TTC549 (cell line): ENCODE data around the gene ATP1A2.

Source experiments
- FAIRE-seq: peaks from 2 replicates; lab custom pipeline; 2012; peaks lifted over from hg19 to GRCh38; lab: Jason Lieb, UNC

ATP1A2 gene

DNA sequence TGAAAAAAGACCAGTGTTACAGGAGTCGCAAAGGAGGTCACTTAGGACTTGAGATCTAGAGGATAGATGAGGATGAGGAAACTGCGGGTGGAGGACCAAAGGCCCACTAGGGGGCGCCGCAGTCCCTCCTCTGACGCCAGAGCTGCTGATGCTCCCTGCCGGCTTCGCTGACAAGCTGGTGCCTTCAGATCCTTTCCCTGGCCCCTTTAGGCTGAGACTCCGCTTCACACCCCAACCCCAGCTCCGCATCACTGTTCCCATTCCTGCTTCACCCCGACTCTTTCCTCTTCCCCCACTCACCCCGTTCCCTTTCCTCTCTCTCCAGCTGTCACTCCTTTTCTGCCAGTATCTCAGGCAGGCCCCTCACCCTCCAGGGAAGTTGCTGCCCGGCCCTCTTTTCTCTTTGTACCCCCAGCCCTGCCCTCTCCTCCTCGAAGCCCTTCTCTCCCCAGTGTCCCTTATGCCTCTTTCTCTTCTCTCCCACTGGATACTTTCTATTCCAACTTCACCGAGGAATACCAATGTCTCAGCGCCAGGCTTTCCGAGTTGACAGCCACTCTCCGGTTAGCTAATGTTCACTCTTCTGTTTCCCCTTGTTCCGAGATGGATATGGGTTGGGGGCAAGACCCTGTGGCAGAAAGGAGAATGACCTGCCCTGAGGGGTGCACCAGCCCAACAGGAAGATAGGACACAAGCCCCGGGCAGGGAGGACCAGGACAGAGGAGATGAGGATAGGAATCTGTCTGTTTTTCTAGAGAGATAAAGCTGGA lies 29.7 kb upstream of the ATP1A2 start:
- peak; percentile 80 for FAIRE-seq

DNA sequence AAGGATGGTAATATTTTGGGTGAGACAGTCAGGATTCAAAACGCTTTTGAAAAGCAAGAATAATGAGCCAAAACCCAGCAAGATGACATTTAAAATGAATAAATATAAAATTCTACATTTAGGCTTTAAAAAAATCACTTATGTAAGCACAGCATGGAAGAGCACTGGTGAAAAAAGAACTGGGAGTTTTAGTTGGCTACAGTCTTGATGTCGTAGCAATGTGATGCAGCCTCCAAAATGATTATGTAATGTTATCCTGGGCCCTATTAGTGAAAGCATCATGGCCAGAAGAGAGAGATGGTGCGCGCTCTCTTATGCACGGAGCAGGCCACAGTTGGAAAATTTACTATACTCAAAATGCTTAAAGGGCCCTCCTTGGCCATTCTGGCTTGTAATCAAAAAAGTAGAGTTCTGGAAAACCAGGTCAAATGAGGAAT lies 29.1 kb upstream of the ATP1A2 start:
- no peak for FAIRE-seq

DNA sequence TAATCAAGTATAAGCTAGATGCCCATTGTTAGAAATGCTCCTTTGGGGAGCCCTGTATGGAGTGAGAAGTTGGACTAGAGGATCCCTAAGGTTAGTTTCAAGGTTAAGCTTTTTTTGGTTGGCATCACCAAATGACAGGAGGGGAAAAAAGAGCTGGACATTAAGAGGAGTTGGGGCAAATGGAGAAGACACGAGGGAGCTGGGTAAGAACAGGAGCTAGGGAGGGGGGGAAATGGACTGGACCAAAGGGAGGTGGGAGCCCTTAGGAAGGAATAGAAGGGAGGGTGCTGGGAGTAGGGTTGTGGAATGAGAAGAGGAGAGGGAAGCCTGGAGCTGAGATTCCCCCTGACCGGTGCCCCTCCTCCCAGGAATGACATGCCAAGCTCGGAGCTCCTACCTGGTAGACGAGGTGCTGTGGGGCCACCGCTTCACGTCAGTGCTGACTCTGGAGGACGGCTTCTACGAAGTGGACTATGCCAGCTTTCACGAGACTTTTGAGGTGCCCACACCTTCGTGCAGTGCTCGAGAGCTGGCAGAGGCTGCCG lies 28.4 kb upstream of the ATP1A2 start:
- FAIRE-seq = no peak

DNA sequence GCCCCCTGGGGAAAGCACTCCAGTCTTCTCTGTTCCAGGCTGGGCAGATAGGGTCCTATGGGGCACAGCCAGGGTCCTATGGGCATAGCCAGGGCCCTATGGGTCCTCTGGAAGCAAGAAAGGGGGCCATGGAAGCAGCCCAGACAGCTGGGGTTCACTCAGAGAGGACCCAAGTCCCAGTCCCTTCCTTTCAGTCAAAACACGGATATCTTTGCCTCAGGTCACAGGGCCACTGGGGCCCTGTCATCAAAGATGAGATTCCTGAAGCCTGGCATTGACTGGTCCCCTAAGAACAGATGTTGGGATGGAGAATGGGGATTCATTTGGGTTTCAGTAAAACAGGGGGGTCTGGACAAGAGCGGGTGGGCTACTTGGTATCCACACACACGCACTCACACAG lies 25.7 kb upstream of the ATP1A2 start:
- no peak for FAIRE-seq

DNA sequence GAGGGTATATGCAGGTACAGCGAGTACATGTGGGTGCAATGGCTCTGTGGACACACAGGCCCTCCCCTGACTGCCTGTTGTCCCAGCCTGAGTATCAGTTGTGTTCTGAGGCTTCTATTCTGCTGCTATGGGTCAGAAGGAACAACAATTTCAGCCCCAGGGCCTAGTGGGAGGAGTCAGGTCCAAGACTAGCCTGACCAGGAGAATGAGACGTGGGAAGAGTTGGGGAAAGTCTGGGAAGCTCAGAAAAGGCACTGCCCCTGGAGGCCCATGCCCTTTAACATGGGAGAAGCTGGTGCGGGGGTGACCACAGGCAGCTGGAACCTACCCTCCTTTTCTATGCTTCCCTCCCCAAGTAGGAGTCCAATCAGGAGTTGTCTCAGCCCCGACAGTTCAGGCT lies 24.8 kb upstream of the ATP1A2 start:
- no peak for FAIRE-seq

DNA sequence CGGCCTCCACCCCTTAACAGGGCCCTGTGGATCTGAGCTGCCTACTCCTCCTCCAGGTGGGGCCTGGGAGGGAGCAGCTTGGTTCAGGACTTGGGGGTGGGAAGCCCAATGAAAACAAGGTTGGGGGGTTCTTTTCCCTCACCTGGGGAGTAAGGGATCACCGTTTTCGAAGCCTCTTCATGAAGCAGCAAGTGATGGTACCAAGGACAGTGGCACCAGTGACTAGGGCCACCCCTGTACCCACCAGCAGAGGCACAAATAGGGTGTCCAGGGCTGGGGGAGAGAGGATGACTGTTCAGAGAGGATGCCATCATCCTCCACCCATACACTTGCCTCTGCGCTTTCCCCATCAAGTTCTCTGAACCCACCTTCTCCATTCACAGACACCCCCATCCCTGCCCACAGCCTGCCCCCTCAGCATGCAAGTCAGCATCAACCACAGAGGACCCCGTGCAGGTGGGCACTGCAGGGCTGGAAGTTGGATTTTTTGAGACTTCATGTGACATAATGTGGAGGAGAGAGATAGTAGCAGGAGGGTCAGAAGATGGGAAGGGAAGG lies 23.8 kb upstream of the ATP1A2 start:
- no peak for FAIRE-seq

DNA sequence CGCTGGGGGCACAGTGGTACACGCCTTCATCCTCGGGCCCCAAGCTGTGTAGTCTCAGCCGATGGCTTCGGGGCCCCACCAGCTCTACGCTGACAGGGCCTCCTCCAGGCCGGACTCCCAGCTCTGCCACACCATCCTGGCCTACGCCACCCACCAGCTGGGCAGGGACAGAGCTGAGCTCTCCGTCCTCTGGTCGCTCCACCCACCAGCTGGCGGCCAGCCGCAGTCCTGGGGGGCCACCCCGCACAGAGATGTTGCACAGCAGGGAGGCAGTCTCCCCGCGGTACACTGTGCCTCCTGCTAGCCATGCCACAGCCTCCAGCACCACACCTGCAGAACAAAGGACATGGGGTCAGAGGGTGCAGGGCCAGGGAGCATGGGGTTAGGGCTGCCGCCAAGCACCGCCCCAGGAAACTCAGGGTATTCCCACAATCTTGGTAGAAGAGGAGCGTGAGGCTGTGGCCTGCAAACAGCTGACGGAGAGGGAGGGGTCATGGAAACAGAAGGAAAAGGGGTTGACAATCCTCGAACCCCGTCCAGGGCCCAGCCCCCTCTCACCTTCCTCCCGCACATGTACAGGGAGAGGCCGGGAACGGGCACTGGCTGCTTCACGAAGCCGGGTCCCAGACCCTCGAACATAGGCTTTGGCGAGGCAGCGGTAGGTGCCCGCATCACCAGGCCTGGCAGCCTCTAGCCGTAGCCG lies 23.0 kb upstream of the ATP1A2 start:
- no peak for FAIRE-seq

DNA sequence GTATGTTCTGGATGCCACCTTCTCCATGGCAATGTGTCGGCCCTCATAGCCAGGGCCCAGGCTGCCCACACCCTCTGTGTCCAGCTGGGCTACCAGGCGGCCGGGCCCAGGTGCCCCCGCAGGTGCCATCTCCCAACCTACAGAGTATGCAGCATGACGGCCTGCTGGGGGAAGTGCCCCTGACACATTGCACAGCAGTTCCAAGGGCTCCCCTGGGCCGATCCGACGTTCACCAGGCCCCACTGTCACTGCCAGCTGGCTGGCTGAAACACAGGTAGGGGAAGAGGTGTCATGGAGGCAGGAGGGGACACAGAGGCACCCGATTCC lies 22.5 kb upstream of the ATP1A2 start:
- no peak for FAIRE-seq

DNA sequence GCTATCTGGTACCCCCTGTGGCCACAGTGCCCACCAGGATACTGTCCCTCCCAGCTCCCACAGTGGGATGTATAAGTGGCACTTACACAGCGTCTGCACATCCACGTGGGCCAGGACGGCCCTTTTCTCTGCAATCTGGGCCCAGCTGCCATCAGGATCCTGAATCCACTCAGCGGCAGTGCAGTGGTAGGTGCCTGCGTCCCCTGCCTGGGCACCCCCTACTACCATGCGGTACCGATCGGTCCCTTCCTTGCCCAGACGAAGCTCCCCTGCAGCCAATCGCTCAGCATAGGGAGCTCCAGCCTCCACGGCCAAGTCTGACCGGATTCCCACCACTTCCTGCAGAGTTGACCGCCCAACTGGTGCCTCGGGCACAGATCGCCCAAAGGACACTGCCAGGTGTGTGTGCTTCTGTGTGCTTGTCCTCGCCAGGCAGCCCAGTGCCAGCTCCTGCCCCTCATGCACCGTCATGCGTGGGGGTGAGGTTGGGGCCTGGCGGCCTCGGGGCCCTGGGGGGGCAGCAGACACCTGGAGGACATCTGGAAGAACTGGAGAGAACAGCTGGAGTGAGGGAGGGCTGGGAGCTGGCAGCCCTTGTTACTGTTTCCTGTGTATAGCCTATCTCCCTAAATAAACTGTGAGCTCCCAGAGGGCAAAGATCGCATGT lies 21.8 kb upstream of the ATP1A2 start:
- FAIRE-seq = no peak

DNA sequence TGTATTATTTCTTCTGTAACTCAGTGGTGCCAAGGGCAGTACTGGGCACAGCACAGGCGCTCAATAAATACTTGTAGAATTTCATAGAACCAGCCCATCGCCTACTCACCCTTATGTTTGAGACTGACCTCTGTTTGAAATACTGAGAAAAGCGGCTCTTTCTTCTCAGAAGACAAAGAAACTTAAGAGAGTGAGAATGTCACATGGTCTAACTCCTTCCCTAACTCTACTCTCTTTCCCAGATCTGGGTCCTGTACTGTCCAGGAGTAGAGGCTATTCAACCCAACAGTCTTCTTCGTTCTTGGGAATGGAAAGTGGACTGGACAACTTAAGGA lies 21.3 kb upstream of the ATP1A2 start:
- no peak for FAIRE-seq

DNA sequence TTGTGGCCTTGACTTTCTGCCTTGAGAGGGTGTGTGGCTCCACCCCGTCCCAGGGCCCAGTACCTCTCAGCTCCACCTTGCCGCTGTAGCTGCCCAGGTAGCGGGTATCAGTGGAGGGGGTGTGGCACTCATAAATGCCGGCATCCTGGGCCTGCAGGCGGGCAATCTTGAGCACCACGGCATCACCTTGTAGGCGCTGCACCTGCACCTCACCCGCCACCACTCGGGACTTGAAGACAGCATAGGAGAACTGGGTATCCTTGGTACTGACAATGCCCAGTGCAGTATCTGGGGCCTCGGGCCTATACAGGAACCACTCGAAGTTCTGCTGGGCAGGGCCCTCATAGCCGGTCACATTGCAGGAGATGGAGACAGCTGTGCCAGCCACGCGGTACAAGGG lies 20.8 kb upstream of the ATP1A2 start:
- FAIRE-seq = no peak

DNA sequence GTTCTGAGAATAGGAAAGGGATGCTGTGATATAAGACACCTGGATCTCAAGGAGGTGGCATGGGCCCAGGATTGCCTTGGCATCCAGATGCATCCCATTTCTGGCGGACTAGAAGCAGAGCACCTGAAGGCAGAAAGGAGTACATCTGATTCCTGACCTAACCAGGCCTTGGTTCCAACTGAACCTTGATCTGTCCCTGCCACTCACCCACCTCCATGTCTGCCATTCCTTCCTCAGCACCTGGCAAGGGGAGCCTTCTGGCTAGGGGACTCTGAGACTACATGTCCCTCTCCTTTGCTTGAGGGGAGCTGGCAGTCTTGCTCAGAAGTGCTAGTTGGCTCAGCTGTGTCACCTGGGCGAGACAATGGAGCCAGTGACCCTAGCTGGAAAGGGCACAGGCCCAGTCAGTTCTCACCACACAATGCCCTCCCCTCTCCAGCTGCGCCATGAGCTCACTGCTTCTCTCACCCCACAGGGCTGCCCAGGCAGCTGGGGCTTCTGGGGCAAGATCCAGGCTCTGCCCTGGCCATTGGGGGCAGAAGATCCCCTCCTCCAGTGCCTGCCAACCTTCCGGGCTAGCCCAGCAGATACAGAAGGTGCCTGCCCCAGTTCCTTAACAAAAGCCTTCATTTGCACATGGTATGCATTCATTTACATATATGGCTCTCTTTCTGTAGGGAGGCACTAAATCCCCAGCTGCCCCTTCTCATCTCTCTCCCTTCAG lies 20.0 kb upstream of the ATP1A2 start:
- no peak for FAIRE-seq

DNA sequence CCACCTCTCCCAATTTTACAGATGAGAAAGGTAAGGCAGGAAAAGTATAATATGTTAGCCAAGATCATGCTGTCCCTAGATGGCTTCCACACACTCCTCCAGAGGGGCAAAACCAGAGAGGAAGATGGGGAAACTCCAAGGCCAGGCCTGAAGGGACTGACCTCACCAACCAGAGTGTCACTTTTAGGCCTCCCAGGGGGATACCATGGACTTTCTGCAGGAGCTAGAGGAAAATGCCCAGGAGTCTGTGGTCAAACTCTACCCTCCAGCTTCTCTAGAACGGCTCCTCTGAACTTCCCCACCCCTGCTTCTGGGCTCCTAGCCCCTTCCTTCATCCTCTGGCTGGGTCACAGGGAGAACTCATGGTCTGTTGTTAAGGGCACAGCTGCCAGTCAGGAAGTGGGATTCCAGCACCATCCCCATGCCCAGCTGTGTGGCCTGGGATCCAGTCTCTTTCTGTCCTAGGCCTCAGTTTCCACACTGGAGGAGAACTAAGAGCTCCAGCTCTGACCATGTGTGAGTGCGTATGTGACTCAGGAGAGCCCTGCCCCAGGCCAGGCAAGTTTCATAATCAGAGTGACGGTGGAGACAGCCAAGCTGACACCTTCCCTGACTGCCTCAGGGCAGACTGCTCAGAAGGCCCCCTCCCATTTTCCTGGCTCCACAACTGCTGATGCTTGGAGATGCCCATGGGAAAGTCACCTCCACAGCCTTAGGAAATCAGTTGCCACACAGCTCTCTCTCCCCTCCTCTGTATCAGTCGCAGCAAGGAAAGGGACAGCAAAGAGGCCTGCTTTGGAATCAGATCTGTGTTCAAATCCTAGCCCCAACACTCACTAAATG lies 19.1 kb upstream of the ATP1A2 start:
- FAIRE-seq = no peak

DNA sequence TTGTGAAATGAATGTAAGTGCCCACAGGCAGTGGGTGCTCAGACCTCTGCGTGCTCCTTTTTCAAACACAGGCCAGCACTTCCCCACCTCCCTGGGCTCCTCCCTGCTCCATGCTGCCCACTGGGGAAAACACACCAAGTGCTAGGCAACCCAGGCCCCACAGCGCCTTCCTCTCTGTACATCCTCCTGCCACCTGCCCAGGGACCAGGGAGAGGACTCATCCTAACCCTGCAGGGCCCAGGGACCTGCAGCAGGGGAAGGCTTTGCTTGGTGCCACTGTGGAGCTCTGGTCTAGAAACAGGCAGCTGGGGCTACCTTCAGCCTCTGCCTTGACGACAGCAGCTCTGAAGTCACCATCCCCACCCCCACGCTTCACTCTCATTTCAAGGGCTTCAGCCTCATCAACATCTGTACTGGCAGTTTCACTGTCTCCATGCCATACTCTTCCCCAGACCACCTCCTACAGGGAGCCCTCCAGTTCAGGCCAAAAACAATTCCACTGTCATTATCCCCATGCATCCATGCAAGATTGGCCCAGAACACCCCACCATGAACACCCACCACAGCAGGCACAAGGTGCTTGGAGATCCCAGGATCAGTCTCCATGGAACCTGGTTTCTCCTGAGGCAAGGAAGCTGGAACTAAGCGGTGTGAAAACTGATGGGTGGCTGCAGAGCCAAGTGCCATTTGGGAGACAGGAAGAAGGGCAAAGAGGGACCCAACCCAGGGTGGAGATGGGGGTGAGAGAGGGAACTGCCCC lies 18.2 kb upstream of the ATP1A2 start:
- no peak for FAIRE-seq

DNA sequence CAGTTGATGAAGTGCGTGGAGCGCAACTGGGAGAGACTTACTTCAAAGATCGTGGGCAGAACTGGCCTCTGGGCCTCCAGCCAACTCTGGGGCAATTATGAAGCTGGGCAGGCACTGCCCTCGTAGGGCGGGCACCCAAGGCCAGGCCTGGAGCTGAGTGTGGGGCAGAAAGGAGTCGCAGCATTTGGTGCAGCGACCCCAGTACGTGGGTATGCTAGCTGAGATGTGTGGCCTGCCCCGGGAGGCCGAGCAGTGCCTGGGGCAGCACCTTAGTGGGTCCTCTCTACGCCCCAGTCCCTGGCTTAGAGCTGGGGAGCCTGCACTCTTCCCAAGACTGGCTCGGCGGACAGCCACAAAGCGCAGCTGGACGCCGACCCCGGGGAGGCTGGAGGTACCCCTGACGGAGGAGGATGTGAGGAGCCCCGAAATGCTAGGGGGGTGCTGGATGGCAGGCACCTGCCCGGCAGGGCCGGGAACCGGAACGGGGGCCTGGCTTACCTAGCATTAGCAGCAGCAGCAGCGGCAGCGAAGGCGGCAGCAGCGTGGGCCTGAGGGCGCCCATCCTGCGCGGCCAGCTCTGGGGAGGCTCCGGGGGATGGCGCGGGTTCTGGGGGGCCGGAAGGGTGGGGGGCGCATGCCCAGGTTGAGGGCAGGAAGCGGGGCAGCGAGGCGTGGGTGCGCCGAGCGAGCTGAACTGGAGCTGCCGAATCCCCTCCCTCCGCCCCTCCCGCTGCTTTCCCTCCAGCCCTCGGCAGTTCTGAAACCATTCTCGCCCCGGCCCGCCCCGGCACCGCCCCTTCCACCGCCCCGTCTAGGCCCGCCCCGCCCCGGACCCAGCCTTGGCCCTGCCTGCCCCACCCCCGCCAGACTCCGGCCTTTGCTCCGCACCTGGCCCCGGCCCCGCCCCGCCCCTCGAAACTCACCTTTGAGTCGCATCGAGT lies 17.4 kb upstream of the ATP1A2 start, which contains the start of gene IGSF8:
Gene IGSF8, minus strand, starts transcription at position 709 of the 941 bp plus-strand sequence. Its CDS starts 147 bp downstream, at position 562.
- FAIRE-seq = no peak

DNA sequence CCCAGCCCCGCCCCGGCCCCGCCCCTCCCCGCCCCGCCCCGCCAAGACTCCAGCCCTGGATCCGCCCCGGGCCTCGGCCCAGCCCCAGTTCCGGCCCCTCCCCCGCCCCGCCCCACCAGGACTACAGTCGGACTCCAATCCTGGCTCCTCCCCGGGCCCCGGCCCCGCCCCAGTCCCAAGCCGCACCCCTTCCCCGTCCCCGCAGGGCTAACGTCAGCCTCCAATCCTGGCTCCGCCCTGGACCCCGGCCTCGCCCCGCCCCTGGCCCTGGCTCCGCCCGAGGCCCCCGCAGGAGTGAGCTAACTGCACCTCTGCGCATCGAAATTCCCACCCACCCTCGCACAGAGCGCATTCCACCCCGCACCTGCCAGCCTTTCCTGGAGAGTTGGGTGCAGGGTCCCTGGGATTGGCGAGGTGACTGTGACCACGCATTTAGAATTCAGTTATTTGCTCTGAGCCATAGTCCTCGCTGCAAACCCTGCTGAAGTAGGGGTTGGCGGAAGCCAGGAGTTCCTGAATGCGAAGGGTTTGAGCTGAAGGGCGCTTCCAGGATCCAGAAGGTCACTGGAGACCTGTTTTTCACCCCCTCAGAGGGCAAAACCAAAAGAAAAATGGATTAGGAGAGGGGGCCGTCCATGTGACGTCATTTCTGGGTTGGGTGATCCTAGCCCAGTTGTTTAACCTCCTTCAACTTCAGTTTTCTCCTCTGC lies 16.6 kb upstream of the ATP1A2 start:
- no peak for FAIRE-seq

DNA sequence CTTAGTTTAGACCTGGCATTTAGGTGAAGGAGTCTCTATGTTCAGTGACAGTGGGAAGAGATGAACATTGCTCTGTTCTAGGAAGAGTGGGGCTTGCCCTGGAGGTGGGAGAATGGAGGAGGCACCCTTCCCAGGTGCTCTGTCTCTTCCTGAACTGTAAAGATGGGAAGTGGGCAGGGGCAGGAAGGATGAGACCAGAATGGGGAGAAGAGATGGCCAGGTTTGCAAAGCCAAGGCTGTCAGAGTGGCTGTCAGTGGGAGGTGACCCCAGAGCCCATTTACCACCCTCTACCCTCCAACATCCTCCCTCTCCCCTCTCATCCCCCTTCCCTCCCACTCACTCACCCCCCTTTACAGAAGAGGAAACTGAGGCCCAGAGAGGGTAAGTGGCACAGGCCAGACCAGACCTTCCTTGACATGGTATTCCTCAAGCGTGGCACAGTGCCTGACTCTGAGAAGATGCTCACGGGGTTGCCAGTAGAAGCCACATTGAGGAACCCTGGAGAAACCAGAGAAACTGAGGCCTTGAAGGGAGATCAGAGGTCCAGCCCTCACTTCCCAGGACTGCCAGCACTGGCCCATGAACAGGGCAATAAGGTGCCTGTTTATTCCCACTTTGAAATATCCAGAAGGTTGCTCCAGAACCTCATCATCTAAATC lies 15.7 kb upstream of the ATP1A2 start:
- FAIRE-seq = no peak

DNA sequence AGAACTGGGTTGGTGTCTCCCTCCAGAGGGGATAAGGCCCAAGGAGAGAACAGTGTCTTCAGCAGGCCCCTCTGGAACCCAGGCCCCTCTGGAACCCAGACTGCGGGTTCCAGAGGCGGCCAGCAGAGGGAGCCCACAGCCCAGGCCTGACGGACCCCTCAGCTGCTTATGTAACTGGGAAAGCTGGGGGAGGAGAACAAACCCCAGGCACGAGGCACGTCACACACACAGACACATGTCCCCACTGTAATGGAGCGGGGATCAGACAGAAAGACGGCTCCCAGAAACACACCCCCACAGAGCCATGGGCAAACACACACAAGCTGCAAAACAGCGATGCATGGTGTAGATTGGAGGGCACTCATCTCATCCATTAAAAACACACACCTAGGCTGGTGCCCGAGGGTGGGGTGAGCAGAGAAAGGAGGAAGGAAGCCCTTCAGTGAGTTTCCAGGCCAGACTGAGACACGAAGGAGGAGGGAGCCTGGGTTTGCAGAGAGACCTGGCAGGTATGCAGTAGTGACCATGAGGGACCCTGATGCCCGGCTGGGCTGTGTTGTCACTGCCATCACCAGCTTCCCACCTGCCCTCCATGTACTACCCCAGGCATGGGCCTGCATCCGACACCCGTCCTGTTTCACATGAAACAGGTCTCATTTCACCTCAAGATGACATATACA lies 14.4 kb upstream of the ATP1A2 start:
- FAIRE-seq = peak; percentile 74
